Tibial artery (tissue), 4 donors: Measurements from ENCODE around the gene CDRT15L2.
"Not testable (repeated sequence)": the region's sequence is repeated elsewhere in the genome, so short reads cannot be mapped to it uniquely, and the experiment has no call there.

Source experiments
- DNase-seq, 2 donors: peaks; one replicate each; pipeline ENCODE4 v3.0.0-alpha.2; 2019
- H3K27ac ChIP-seq, 2 donors: fragments of 200-600 bp; sonication (generic) in 1 of 2; 1 replicate in 1 of 2; 2 replicates in 1 of 2; pipeline ENCODE4 v1.5.1; 2018 to 2019; ENCODE audit warnings: mild to moderate bottlenecking in 1 of 2
- H3K27me3 ChIP-seq, 2 donors: fragments of 200-600 bp; sonication (generic) in 1 of 2; one replicate each; pipeline versions ENCODE4 v1.5.1 to v1.6.0; 2016 to 2019
- H3K36me3 ChIP-seq, 3 donors: fragments of 200-600 bp; sonication (generic) in 2 of 3; one replicate each; pipeline ENCODE4 v1.5.1; 2016 to 2019; ENCODE audit warnings: mild to moderate bottlenecking in 2 of 3
- H3K4me1 ChIP-seq, 4 donors: fragments of 200-600 bp; sonication (generic) in 2 of 4; 1 replicate in 3 of 4; 2 replicates in 1 of 4; pipeline ENCODE4 v1.5.1; 2016 to 2019
- H3K4me3 ChIP-seq, 2 donors: fragments of 200-600 bp; sonication (generic) in 1 of 2; 1 replicate in 1 of 2; 2 replicates in 1 of 2; pipeline ENCODE4 v1.5.1; 2018 to 2019; ENCODE audit warnings: mild to moderate bottlenecking in 2 of 2
- H3K9me3 ChIP-seq, 3 donors: fragments of 200-600 bp; sonication (generic) in 1 of 3; one replicate each; pipeline ENCODE4 v1.5.1; 2016 to 2019
- intact Hi-C: fragments of 100-400 bp; cut with DNase I; formaldehyde crosslinking; loops from one replicate; pipeline ENCODE4 v1.15.0; 2023; ENCODE audit warnings: low total_unique reads

The CDRT15L2 gene

DNA sequence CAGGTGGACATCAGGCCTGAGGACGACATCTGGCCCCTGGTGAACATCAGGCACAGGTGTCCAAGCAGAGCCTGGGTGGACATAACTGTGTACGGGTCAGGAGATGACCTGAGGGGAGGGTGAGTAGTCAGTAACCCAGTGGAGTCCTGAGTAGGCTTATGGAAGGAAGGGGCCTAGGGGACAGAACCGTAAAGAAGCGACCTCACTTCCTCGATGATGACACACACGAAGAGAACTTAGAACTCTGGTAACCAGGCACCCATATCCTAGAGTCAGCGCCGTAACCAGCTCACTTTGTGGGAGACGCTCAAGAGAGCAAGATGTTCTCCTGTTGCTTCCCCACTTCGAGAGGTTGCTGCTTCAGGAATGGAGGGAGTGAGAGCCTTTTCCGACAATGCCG lies at the start of gene CDRT15L2:
TSS of gene CDRT15L2 (plus strand) at position 301 of the 400 bp plus-strand sequence. CDS start at position 321, 20 bp downstream.
- H3K27me3 ChIP-seq, H3K4me3 ChIP-seq, H3K9me3 ChIP-seq, H3K4me1 ChIP-seq, DNase-seq, intact Hi-C loops, H3K27ac ChIP-seq, H3K36me3 ChIP-seq: not testable (repeated sequence)

DNA sequence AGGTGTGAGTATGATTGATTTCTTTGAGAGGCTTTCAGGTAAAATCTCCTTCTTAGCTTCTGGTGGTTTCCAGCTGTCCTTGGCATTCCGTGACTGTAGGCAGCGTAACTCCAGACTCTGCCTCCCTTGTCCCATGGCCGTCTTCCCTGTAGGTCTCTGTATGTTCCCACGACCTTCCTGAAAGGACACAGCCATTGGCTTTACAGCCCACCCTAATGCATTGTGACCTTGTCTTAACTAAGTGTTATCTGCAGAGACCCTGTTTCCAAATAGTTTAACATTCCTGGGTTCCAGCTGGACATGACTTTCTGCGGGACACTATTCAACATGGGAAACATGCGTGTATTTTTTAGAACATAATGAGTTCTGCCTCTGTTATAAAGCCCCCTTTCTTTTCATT lies 49.4 kb upstream of the CDRT15L2 start:
- H3K4me1 ChIP-seq, DNase-seq, H3K27ac ChIP-seq, H3K36me3 ChIP-seq, H3K27me3 ChIP-seq, intact Hi-C loops, H3K9me3 ChIP-seq, H3K4me3 ChIP-seq: not testable (repeated sequence)

DNA sequence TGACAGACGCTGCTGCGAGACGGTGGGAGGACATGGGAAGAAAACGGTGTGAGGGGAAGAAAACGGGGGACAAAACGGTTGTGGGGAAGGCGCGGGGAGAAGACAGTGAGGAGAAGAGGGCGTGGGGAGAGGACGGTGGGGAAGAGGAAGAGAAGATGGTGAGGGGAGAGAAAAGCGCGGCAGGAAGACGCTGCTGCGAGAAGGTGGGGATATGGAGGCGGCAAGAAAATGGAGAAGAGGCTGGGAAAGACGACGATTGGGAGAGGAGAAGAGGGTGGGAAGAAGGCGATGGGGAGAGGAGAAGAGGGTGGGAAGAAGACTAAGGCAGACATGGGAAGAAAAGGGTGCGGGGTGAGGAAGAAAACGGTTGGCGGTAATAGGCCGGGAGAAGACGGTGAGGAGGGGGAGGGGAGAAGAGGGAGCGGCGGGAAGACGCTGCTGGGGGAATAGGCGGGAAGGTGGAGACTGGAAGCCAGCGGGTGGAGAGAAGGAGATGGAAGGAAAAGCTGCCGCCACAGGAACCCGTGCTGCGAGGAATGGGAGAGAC lies 46.9 kb upstream of the CDRT15L2 start:
- intact Hi-C loops, H3K36me3 ChIP-seq, H3K27ac ChIP-seq, H3K4me1 ChIP-seq, H3K9me3 ChIP-seq, H3K27me3 ChIP-seq, DNase-seq: not testable (repeated sequence)
- peak overlapping the region in 1 of 2 donors; percentile 25 for H3K4me3 ChIP-seq

DNA sequence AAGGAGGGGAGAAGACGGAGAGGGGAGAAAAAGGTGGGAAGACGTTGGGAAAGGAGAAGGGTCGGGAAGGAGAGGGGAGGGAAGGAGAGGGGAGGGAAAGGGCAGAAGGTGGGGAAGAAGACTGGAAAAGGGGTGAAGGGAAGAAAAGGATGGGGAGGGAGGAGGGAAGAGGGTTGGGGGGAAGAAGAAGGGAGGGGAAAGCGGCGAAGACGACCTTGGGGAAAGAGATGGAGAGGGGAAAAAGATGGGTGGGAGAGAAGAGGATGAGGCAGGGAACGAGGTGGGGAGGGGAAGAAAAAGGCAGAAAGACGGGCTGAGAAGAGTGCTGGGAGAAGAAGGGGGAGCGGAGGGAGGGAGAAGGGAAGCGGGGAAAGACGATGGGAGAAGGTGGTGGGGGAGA lies 46.3 kb upstream of the CDRT15L2 start:
- peak overlapping the region in 1 of 2 donors; percentile 25 for H3K4me3 ChIP-seq
- H3K4me1 ChIP-seq, DNase-seq, H3K9me3 ChIP-seq, H3K27ac ChIP-seq, intact Hi-C loops, H3K36me3 ChIP-seq, H3K27me3 ChIP-seq: not testable (repeated sequence)

DNA sequence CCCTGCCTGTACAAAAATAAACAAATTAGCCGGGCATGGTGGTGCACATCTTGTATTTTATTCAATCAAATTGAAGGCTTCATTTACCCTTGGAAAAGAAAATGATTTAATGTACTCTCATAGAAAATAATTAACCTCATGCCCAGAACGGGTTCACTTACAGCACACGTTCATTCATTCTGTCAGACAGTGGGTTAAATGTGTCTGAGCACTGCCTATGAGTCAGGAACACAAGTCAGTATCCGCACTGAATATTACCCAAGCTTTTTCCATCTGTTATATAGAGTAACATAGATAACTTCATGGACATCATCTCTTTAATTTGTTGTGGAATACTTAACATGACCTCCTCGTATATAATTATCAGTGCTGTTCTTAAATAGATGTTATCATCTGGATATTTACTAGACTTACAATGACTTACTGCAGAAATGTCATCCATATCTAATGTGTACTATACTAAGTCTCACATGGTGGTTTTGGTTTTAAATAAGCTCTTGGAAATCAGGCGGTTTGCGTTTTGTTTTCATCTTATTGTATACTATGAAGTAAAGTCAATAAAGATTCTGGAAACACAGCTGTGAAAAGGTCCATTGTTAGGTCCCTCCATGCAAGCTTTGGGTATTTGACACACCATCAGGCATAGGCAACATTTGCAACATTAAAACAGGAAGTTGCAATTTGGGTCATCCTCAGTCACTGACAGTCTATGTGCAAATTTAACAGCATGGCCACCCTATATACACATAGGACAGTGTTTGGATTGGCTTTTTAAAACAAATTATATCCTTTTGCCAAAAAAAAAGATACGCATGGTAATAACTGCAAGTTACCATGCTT lies 44.6 kb upstream of the CDRT15L2 start:
- H3K4me3 ChIP-seq, DNase-seq, H3K36me3 ChIP-seq, intact Hi-C loops, H3K9me3 ChIP-seq, H3K27ac ChIP-seq, H3K4me1 ChIP-seq, H3K27me3 ChIP-seq: not testable (repeated sequence)

DNA sequence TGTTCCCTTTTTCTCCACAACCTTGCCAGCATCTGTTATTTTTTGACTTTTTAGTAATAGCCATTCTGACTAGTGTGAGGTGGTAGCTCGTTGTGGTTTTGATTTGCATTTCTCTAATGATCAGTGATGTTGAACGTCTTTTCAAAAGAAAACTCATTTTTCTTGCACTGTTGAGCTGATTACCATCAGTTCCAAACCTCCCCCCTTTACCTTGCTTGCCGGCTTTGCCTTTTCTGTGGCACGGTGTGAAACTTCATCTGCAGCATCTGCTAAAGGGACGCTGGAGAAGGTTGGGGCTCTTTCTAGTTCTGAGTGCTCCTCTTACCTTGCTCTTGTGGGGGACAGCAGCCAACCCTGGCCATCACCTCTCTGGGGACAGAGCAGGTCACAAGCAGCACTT lies 39.1 kb upstream of the CDRT15L2 start:
- DNase-seq, intact Hi-C loops, H3K27ac ChIP-seq, H3K9me3 ChIP-seq, H3K4me3 ChIP-seq, H3K36me3 ChIP-seq, H3K27me3 ChIP-seq, H3K4me1 ChIP-seq: not testable (repeated sequence)

DNA sequence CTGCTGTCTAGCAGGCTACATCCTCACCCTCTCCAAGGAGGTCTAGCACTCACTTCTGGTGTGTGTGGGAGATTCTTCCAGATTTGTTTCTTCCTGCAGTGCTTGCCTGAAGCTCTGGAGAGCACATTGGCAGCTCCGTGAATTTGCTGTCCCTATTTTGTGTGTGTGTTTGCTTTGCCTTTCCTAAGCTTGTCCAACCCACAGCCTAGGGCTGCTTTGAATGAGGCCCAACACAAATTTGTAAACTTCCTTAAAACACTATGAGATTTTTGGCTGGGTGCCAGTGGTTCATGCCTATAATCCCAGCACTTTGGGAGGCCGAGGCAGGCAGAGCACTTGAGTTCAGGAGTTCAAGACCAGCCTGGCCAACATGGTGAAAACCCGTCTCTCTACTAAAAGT lies 38.7 kb upstream of the CDRT15L2 start:
- DNase-seq, H3K27ac ChIP-seq, H3K4me3 ChIP-seq, H3K27me3 ChIP-seq, H3K36me3 ChIP-seq, intact Hi-C loops, H3K4me1 ChIP-seq, H3K9me3 ChIP-seq: not testable (repeated sequence)

DNA sequence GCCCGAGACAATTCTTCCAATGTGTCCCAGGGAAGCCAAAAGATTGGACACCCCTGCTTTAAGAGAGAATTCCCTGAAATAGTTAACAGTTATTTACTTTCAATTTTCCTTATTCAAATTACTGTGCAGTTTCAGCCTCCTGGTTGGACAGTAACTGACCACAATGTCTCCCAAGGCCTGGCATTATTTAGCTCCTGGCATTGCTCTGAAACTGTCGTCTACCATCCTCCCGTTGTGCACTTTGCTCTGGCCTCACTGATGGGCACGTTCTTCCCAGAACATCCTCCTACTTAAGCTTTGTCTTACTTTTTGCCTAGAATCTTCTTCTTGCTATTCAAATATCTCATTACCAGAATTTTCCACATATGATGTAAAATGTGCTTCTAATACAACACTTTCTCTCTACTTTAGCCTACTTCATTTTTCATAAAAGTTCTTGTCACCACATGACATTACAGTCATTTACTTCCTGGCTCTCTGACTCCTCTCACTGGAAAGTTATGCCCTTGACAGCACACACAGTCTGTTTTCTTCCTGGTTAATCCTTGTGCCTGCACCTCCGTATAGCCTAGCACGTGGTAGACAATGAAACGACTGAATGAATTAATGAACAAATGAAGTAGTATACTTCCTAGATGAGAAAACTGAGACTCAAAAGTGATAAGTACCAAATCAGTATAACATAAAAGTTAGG lies 37.5 kb upstream of the CDRT15L2 start:
- DNase-seq, H3K4me1 ChIP-seq, H3K36me3 ChIP-seq, H3K27ac ChIP-seq, intact Hi-C loops, H3K27me3 ChIP-seq, H3K4me3 ChIP-seq, H3K9me3 ChIP-seq: not testable (repeated sequence)

DNA sequence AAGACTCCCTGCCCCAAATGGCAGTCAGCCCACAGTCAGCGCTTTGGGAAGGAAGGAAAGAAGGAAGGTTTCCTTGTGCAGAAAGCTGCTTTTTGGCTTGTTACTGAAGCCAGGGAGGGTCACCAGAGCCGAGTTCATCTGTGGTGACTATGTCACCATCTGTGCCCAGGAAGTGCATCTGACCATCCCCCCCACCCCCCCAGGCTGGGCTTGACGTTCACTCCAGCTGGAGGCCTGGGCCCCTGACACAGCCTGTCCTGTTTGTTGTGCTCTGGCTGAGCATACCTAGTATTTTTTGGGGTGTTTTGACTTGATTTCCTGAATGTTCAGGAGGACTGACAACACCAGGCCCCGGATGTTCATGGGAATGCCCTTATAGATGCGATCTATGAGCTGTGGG lies 31.6 kb upstream of the CDRT15L2 start:
- H3K36me3 ChIP-seq, intact Hi-C loops, H3K27ac ChIP-seq, DNase-seq, H3K4me1 ChIP-seq, H3K9me3 ChIP-seq, H3K27me3 ChIP-seq, H3K4me3 ChIP-seq: not testable (repeated sequence)

DNA sequence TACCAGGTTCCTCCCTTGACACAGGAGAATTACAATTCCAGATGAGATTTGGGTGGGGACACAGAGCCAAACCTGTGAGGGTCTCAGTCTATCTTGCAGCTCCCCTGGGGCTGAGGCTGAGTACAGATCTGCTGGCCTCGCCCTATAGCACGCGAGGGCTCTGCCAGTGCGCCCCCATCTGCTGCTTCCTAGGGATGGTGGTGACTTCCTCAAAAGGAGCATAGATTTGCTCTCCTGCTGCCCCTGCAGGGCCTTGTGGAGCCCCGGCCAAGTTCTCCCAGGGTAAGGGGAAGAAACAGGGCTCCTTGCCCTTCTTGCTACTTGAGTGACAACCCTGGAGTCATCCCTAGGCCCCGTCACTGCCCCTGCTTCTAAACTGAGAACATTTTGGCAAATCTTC lies 26.6 kb upstream of the CDRT15L2 start:
- H3K9me3 ChIP-seq, H3K27ac ChIP-seq, H3K4me1 ChIP-seq, intact Hi-C loops, H3K27me3 ChIP-seq, H3K36me3 ChIP-seq, H3K4me3 ChIP-seq, DNase-seq: not testable (repeated sequence)

DNA sequence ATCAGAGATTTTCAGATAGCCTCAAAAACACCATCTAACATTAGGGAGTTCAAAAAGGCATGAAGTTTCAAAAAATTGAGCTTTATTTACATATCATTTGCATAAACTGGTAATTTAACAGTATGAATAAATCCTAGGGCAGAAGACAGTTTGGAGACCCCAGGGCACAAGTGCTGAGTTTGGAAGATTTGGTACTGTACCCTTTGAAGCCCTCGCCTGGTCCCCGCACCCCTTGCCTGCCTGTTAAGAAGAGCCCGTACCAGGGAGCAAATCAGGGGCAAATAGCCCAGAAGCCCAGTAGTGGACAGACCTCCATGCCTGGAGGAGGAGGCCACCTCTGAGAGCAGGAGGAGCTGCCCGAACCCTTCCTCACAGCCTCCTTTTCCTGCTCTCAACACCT lies 24.8 kb upstream of the CDRT15L2 start:
- H3K4me1 ChIP-seq, DNase-seq, H3K27ac ChIP-seq, H3K9me3 ChIP-seq, intact Hi-C loops, H3K36me3 ChIP-seq, H3K27me3 ChIP-seq, H3K4me3 ChIP-seq: not testable (repeated sequence)

DNA sequence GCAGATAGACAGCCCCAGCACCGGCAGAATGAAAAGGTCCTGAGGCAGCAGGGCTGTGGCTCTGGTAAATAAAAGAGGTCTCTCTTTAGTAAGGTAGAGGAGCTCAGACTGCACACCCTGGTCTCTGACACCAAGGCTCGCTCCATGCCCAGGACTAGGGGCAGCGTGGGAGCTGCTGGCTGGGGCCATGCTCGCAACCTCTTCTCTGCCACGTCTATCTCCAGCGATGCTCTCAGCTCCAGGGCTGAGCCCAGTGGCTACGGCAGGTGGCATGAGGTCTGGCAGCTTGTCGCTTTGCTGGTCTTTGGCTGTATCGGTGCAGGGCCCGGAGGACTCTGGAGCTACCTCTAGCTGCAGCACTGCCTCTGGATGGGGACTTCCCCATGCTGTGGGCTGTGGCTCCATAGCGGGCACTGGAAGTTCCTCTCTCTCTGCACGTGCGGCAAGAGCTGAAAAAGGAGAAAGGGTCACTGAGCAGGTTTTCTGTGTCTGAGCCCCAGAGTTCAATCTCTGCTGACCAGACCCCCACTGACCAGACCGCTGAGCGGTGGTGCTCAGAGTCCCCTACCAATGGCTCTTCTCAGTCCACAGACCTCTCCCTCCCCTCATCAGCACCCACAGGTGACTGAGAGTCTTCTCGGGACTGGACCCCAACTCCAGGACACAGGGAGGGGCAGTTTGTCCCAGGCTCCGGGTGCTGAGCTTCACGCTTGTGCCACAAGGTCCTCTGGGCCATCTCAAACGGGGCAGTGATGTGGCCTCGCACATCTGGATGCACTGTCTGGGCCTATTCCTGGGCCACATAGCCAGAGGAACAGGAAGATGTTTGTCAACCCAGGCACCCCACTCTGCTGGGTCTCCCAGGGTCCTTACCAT lies 24.2 kb upstream of the CDRT15L2 start:
- H3K4me3 ChIP-seq, H3K27me3 ChIP-seq, H3K9me3 ChIP-seq, H3K4me1 ChIP-seq, intact Hi-C loops, DNase-seq, H3K36me3 ChIP-seq, H3K27ac ChIP-seq: not testable (repeated sequence)

DNA sequence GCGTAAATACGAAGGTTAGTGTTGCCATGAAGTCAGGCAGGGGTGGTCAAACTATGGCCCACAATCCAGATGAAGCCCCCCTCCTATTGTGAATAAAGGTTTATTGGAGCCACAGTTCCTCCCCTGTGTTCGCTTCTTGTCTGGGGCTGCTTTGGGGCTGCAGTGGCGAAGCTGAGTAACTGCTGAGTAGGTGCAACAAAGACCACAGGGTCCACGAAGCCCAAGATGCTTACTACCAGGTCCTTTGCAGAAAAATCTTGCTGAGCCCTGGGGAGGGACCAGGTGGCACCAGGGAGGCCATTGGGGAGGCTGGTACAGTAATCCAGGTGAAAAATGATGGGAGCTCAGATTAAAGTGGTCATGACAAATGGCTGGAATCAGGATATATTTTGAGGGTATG lies 21.4 kb upstream of the CDRT15L2 start:
- H3K4me1 ChIP-seq, DNase-seq, H3K9me3 ChIP-seq, H3K36me3 ChIP-seq, H3K27me3 ChIP-seq, H3K27ac ChIP-seq, intact Hi-C loops, H3K4me3 ChIP-seq: not testable (repeated sequence)

DNA sequence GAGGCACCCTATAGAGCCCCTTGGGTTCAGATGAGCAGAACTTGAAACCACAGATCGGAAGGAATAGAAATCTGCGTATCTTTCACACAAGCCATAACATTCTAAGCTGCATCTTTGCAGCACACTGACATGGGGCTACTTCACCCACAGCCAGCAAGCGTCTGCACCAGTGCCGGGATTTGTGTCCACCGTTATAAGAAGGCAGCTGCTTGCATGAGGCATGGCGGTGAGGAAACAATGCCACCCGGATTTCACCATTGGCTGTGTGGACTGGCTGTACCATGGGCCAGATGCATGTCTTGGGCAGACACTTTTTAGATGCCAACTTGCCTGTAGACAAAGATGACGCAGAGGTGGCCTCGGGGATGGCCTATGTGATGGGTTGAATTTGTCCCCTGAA lies 20.5 kb upstream of the CDRT15L2 start:
- intact Hi-C loops, H3K4me1 ChIP-seq, H3K36me3 ChIP-seq, DNase-seq, H3K4me3 ChIP-seq, H3K27ac ChIP-seq, H3K27me3 ChIP-seq, H3K9me3 ChIP-seq: not testable (repeated sequence)
